ENCODE measurements around the gene C16orf90.

- no peak for TF ChIP-seq CTCF (conservative IDR thresholded peaks at IDR 0.05; ENCODE audit: low read depth, low read length)
- TF ChIP-seq EZH2 (IDR thresholded peaks at IDR 0.05; ENCODE audit: borderline replicate concordance, low read depth, low read length, poor library complexity, severe bottlenecking), result no peak
Observed at GRCh38 chr16:3484318-3485096, 10.8 kb downstream of the C16orf90 start.
